Parathyroid adenoma (tissue), 2 donors: ENCODE data around the gene ACOD1.
A peak's percentile ranks its signal among the peaks of the same experiment; 100 is the strongest.

Experiments
- H2AFZ ChIP-seq: fragments of 300-600 bp; sonication (generic); one replicate; pipeline ENCODE4 v1.7.0; 2017; ENCODE audit warnings: antibody characterized with exemption, mild to moderate bottlenecking
- H3K27ac ChIP-seq: fragments of 300-600 bp; sonication (generic); one replicate; pipeline ENCODE4 v1.7.0; 2017
- H3K27me3 ChIP-seq: fragments of 300-600 bp; sonication (generic); one replicate; pipeline ENCODE4 v1.7.0; 2017; ENCODE audit warnings: low read length; ENCODE audit not compliant: control insufficient read depth, insufficient read depth
- H3K36me3 ChIP-seq: fragments of 300-600 bp; sonication (generic); one replicate; pipeline ENCODE4 v1.7.0; 2017; ENCODE audit warnings: low read length; ENCODE audit not compliant: control insufficient read depth, insufficient read depth
- H3K4me1 ChIP-seq: fragments of 300-600 bp; sonication (generic); one replicate; pipeline ENCODE4 v1.7.0; 2017; ENCODE audit warnings: control low read depth
- H3K4me2 ChIP-seq: fragments of 300-600 bp; sonication (generic); one replicate; pipeline ENCODE4 v1.7.0; 2017; ENCODE audit warnings: low read length
- H3K4me3 ChIP-seq: fragments of 300-600 bp; sonication (generic); one replicate; pipeline ENCODE4 v1.7.0; 2017; ENCODE audit warnings: low read depth, low read length
- H3K79me2 ChIP-seq: fragments of 300-600 bp; sonication (generic); one replicate; pipeline ENCODE4 v1.7.0; 2017; ENCODE audit warnings: control low read depth
- H3K9ac ChIP-seq: fragments of 300-600 bp; sonication (generic); one replicate; pipeline ENCODE4 v1.7.0; 2017; ENCODE audit warnings: mild to moderate bottlenecking
- H3K9me3 ChIP-seq: fragments of 300-600 bp; sonication (generic); one replicate; pipeline ENCODE4 v1.7.0; 2017; ENCODE audit warnings: low read length; ENCODE audit not compliant: control insufficient read depth
- TF ChIP-seq, protein P1 (sequence below): fragments of 300-600 bp; sonication (generic); IDR thresholded peaks from one replicate; pipeline ENCODE4 v1.7.0; 2017; ENCODE audit warnings: antibody characterized with exemption, mild to moderate bottlenecking
- donor health status: primary hyperparathyroidism.

Gene ACOD1

DNA sequence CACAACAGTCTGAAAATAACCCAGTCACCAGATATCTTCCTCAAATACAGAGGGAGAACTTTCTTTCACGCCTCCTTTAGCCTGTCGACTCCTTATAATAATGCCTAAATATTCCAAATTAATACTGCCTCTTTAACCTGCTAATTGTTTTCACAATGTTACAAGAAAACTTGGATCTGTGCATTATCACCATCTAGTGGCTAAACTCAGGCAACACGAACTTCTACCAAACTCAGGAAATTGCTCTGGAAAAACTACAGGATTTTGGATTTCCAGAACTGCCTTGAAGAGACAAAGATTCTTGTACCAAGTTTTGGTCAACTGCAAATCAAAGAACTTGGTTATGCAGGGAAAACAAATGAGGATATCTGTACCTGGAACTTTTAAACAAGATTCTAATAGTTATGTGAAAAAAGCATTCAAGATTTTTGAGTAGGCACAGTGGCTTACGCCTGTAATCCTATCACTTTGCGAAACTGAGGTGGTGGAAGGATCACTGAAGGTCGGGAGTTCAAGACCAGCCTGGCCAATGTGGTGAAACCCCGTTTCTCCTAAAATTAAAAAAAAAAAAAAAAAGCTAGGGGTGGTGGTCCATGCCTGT is 54.4 kb downstream of the ACOD1 start:
- Histone ChIP-seq H3K27ac (no peak overlapping the region), H3K9ac (no peak overlapping the region), H3K4me1 (no peaks in the 10 kb centered on the region)

More for the DNA sequence above, 54.4 kb downstream of the ACOD1 start:
- TF ChIP-seq, protein P1, sequence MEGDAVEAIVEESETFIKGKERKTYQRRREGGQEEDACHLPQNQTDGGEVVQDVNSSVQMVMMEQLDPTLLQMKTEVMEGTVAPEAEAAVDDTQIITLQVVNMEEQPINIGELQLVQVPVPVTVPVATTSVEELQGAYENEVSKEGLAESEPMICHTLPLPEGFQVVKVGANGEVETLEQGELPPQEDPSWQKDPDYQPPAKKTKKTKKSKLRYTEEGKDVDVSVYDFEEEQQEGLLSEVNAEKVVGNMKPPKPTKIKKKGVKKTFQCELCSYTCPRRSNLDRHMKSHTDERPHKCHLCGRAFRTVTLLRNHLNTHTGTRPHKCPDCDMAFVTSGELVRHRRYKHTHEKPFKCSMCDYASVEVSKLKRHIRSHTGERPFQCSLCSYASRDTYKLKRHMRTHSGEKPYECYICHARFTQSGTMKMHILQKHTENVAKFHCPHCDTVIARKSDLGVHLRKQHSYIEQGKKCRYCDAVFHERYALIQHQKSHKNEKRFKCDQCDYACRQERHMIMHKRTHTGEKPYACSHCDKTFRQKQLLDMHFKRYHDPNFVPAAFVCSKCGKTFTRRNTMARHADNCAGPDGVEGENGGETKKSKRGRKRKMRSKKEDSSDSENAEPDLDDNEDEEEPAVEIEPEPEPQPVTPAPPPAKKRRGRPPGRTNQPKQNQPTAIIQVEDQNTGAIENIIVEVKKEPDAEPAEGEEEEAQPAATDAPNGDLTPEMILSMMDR = peak; percentile 51
- Histone ChIP-seq H3K79me2 (no peaks in the 10 kb centered on the region), H3K4me3 (no peak overlapping the region), H3K9me3 (no peaks in the 10 kb centered on the region), H3K36me3 (no peaks in the 10 kb centered on the region), H3K4me2 (no peak overlapping the region), H3K27me3 (no peaks in the 10 kb centered on the region), H2AFZ (no peak overlapping the region)
